Fibroblast of skin of left biceps (primary cell): ENCODE data around the gene SAMD11.
"Not testable (repeated sequence)": the region's sequence is repeated elsewhere in the genome, so short reads cannot be mapped to it uniquely, and the experiment has no call there.

Experiments used
- DNase-seq, 2 experiments: peaks; one replicate each; pipeline ENCODE4 v3.0.0-alpha.2; 2013; ENCODE audit warnings: low read depth in 2 of 2

Gene SAMD11

GRCh38 chr1:923131-923990, at the start of gene SAMD11:
Gene SAMD11 (plus strand): TSS chr1:923923. CDS start chr1:924432, 509 bp downstream.
- DNase-seq, result peak; percentile 75 to 77

GRCh38 chr1:876428-877208, 47.1 kb upstream of the SAMD11 start:
- not testable (repeated sequence) for DNase-seq

GRCh38 chr1:877209-877986, 46.3 kb upstream of the SAMD11 start:
- not testable (repeated sequence) for DNase-seq

GRCh38 chr1:880511-880910, 43.2 kb upstream of the SAMD11 start:
- not testable (repeated sequence) for DNase-seq

- not testable (repeated sequence) for DNase-seq
Measured at GRCh38 chr1:880915-881314, 42.8 kb upstream of the SAMD11 start.

GRCh38 chr1:886311-886710, 37.4 kb upstream of the SAMD11 start:
- DNase-seq, result no peak

GRCh38 chr1:886760-887159, 37.0 kb upstream of the SAMD11 start:
- no peak for DNase-seq

GRCh38 chr1:888297-888696, 35.4 kb upstream of the SAMD11 start:
- no peak for DNase-seq

GRCh38 chr1:889774-890173, 33.9 kb upstream of the SAMD11 start:
- DNase-seq, result not testable (repeated sequence)

GRCh38 chr1:890234-890633, 33.5 kb upstream of the SAMD11 start:
- DNase-seq, result not testable (repeated sequence)

GRCh38 chr1:890661-891060, 33.1 kb upstream of the SAMD11 start:
- DNase-seq, result no peak

GRCh38 chr1:897226-897625, 26.5 kb upstream of the SAMD11 start:
- no peak for DNase-seq

- DNase-seq, result not testable (repeated sequence)
Measured at GRCh38 chr1:897951-898350, 25.8 kb upstream of the SAMD11 start.

GRCh38 chr1:899636-900317, 23.9 kb upstream of the SAMD11 start:
- no peak for DNase-seq

- no peak for DNase-seq
Measured at GRCh38 chr1:901108-901859, 22.4 kb upstream of the SAMD11 start.

- no peak for DNase-seq
Measured at GRCh38 chr1:902802-903201, 20.9 kb upstream of the SAMD11 start.

GRCh38 chr1:903305-903704, 20.4 kb upstream of the SAMD11 start:
- no peak for DNase-seq

GRCh38 chr1:903721-904271, 19.9 kb upstream of the SAMD11 start:
- DNase-seq, result no peak

- peak; percentile 56 to 62 for DNase-seq
Measured at GRCh38 chr1:904310-904950, 19.3 kb upstream of the SAMD11 start.
